Activated T-cell treated with anti-CD3 and anti-CD28 coated beads for 4 hours (primary cell): ENCODE results near the gene TOP3A.

Source experiments
- DNase-seq: peaks from one replicate; pipeline ENCODE4 v3.0.0-alpha.2; 2020

The TOP3A gene

DNA sequence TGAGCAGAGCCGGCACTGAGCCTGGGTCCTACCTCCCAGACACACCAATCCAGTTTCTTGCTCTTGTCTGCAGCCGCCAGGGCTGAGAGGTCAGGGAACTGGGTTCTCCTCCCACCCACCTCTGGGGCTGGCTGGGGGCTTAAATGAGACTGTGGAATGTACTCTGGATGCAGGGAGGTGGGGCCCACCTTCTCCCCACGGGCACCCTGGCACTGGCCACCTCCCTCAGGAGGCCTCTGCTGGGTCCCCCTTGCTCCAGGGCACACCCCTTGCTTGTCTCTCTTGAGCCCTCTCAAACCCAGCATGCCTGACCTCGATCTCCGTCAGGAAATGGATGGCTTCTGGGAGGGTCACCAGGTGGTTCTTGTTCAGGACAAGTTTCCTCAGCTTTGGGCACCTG lies 62.6 kb downstream of the TOP3A start:
- no peak for DNase-seq

DNA sequence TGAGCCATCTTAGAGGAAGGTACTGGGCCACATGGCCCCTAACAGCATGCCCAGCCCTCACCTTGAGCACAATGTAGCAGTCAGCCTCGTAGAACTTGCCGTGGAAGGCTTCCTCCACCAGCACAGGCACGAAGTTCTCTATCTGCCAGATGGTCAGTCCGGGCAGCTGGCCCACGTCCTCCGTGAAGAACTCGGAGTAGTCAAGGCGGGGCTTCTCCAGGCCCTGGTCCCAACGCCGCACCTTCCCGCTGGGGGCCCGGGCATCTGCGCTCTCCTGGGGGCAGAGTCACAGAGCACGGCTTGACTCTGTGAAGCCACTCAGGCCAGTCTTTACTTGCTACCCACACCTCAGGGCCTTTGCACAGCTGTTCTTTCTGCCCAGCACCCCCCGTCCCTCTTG lies 63.6 kb downstream of the TOP3A start:
- no peak for DNase-seq

DNA sequence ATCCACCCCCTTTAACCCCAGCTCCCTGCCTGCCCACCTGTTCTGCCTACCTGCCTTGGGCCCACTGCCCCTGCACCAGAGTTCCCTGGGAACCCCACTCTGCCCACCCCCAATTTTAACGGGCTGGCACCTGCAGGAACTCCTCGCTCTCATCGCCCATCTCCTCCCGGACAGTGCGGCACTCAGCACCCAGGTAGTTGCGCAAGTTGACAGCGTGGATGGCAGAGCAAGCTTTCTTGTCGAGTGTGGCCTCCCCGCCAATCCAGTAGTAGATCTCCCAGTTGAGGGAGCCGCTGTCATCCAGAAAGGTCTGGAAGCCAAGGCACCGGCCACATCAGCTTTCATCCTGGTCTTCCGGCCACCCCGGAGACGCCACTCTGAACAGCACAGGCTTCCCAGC lies 64.1 kb downstream of the TOP3A start:
- no peak for DNase-seq

DNA sequence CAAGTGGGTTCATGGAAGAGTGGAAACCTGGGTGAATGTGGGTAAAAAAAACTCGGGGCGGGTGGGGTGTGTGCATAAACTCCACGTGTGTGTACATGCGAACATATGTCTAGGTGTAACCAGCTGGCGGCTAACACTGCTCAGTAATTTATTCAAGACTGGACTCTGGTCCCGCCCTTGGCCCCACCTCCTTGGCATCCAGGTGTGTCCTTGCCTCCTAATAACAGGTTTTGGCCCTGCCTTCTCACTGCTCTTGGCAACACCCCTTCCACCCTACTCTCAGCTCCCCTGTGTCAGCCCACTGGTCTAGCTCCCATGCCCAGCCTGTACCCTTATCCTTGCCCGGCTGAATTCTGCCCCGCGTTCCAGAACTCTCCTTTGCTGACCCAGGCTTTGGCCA lies 64.5 kb downstream of the TOP3A start:
- no peak for DNase-seq

DNA sequence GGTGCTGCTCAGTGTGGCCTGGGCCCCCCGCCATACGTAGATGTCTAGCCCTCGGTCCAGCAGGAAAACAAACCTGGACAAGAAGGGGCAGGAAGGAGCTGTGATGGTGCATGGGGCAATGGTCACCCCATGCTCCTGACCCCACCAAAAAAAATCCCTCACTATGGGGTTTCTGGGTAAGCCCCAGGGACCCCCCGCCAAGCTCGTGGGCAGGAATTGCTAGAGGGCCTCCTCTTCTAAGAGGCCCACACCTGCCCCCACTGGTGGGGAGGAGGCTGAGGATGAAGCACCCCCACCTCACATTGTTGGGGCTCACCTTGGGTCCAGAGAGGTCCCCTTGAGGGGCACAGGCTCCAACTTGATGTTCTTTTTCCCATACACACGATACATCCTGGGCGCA lies 66.0 kb downstream of the TOP3A start:
- no peak for DNase-seq

DNA sequence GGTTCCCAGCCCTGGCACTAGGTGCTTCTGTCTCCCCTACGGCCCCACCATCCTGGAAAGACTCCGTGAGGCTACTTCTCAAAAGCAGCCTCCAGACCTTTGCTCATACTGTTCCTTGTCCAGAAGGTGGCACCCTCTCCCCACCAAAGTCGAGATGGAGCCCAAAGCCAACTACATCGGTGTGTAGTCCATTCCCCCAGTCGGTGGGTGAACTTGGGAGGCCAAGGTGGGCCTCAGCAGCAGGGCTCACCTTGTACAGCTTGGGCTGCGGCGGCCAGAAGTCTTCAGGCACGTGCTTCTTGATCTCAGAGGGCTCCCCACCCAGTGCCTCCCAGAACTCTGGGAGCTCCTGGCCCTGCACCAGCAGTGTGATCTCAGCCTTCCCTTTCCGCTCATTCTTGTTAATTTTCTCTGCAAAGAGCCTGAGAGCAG lies 66.5 kb downstream of the TOP3A start:
- DNase-seq, result peak; percentile 56

DNA sequence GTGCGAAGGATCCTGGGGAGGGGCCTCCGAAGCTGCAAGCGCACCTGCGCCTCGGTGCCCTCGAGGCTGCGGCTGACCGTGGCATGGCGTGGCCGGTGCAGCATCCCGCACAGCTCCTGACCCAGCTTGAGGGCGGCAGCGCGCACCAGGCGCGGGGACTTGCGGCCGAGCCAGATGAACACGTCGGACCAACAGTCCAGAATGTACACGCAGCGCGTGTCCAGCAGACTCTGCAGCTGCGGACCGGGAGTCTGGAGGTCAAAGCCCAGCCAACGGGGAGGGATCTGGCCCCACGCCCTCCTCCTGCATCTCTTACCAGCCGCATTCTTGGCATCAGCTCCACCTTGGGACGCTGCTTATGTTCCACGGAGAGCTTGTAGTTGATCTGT lies 67.2 kb downstream of the TOP3A start:
- DNase-seq, result no peak

DNA sequence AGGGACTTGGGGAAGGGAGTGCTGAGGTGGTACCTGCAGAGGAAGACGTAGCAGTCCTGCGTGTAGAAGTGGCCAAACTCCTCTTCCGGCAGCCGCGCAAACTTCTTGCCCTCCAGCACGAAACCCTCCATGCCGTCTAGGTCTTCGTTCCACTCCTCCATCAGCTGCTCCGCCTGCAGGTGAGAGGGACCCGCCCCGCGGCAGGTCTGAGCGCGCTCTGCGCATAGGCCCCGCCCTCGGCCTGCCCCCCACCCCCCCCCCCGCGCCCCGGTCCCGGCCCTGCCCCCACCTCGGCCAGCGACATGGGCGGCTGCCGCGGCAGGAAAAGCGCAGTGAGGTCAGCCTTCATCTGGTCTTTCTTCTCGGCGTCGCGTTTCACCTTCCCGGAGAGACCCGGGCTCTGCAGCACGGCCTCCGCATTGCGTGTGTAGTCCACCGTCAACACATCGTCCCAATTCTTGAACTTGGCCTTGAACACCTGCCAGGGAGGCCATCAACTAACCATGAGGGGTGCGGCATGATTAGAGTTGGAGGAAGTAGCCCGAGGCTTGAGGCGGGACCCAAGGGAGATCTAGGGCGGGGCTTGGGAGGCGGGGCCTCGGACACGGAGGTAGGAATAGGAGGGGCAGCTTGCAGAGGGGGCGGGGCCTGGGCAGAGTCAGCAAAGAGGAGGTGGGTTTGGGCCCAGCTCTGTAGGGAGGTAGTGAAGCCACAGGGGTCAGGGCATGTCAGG lies 67.7 kb downstream of the TOP3A start:
- DNase-seq, result no peak

DNA sequence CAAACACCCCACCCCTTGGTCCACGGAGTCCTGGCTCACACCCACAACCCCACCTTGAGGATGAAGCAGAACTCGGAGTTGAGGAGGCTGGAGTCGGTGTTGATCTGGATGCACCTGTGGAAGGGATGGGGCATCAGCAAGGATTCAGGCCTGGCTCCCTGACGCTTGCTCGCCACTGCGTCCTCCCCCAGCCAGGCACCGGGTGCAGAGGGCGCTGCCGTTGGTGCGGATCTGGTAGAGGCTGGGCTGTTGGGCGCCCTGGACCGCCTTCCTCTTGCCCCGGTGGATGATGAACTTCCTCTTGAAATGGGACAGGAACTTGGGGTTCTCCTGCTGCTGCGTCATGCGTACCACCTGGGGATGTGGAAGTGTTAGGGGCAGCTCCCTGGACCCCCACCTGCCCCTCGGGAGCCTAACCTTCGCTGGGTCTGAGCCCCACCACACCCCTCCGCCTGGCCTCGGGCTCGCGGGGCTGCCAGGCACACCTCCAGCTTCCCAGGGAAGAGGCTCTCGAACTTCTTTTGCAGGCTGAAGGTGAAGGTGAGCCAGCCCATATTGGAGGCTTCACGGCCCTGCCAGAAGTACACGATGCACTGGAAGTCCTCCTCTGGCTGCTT lies 68.6 kb downstream of the TOP3A start:
- DNase-seq, result no peak

DNA sequence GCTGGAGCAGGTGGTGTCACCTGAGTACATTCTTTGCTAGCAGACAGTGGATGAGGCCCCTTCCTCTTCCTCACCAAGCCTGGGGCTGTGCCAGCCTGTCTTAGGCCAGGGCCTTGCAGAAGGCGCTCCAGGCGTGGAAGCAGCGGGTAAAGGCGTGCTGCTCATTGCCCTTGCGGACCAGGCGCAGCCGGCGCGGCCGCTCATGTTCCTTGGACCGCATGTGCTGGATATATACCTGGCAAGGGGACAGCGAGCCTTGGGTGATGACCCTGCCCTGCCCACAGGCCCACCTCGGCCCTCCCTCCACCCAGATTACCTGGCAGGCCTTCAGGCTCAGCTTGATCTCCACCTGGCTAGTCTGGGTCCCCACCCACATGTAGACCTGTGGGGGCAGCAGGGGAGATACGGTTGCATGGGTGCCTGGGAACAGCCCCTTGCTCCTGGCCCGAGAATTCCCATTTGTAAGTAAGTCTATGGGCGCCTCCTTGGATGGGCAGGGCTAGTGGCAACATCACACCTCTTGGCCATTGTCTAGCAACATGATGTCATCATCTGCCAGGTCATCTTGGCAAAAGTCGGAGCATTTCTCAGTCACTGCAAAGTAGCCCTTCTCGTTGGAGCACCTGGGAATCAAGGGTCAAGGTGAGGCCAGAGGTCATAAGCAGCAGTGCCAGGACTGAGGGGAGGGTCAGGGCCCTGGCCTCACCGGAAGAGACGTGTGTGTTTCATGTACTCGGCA lies 69.6 kb downstream of the TOP3A start:
- DNase-seq, result no peak

DNA sequence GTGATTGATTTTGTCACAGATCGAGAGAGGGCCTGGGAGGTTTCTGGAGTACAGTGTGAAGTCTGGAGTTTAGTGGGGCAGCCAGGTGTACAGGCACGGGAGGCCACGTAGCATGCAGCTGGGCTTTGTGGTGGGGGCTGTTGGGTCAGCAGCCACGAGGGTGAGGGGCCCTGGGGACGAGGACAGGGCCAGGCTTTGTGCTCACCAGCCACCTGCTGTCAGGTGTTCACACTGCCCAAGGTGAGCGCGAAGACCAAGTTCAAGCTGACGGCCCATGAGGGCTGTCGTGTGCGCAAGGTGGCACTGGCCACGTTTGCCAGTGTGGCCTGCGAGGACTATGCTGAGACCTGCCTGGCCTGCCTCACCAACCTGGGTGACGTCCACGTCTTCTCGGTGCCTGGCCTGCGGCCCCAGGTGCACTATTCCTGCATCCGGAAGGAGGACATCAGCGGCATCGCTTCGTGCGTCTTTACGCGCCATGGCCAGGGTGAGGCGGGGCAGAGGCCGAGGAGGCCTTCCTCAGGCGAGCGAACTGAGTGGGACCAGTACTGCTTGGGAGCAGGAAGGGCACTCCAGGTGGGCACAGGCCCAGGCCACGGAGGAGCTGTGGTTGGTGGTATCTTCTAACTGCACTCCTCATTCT lies 73.4 kb downstream of the TOP3A start:
- no peak for DNase-seq

DNA sequence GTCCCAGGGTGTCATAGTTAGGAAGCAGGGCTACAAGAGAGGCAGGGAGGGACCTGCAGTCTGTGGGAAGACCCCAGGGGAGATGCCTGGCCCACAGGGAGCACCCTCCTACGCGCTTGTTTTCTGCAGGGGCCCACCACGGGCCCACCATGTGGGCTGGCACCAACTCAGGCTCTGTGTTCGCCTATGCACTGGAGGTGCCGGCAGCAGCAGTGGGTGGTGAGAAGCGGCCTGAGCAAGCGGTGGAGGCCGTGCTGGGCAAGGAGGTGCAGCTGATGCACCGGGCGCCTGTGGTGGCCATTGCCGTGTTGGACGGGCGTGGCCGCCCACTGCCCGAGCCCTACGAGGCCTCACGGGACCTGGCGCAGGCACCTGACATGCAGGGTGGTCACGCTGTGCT lies 74.3 kb downstream of the TOP3A start:
- DNase-seq, result no peak

DNA sequence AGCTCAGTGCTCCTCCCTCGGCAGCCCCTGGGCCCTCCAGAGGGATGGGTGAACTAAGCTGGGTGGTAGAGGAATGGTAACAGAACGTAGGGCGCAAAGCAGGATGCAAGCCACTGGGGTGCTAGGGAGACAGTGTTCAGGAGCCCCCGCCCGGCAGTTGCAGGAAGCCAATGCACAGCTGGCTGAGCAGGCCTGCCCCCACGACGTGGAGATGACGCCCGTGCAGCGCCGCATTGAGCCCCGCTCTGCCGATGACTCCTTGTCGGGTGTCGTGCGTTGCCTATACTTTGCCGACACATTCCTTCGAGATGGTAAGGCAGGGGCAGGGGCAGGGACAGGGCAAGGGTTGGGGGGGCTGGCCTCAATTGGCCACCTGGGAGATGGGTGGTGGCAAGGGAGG lies 76.5 kb downstream of the TOP3A start:
- no peak for DNase-seq

DNA sequence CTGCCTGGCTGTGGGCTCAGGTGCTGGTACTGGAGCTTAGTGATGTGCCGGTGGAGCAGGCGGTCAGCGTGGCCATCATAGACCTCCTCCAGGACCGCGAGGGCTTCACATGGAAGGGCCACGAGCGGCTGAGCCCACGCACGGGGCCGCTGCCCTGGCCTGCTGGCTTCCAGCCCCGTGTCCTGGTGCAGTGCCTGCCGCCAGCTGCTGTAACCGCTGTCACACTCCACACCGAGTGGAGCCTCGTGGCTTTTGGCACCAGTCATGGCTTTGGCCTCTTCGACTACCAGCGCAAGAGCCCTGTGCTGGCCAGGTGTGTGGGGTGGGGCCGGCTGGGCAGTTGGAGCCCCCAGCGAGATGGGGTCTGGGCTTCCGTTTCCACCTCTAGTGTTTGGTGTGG lies 77.3 kb downstream of the TOP3A start:
- DNase-seq, result no peak

DNA sequence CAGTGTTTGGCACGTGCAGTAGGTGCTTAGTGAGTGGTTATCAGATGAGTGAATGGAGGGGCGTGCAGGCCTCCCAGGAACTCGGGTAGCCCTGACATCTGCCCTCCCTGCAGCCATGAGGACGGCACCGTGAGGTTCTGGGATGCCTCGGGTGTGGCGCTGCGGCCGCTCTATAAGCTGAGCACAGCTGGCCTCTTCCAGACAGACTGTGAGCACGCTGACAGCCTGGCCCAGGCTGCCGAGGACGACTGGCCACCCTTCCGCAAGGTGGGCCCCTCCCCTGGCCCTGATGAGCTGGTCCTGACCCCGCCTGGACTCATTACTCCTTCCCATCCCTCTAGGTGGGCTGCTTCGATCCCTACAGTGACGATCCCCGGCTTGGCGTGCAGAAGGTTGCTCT lies 78.3 kb downstream of the TOP3A start:
- DNase-seq, result no peak

DNA sequence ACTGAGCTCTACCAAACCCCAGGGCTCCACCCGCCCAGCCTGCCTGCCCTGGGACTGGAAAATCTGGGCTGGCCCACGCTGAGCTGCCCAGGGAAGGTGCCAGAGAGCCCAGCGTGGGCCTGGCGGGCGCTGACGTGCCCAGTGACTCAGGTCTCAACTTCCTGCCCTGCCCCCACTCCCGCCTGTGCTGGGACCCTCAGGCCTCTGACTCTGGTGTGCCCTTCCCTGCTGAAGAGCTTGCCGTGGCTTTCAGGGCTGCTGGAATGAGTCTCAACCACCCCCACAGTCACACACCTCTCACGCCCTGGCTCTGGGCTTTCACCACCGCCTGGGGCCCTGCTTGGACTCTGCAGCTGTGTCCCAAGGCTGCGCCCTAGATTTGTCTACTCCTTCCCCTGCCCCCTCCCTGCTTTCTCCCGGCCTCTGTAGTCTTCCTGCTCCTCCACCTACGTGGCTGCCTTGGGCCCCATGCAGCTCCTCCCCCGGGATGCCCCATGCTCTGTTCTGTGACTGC lies 79.0 kb downstream of the TOP3A start:
- DNase-seq, result no peak

DNA sequence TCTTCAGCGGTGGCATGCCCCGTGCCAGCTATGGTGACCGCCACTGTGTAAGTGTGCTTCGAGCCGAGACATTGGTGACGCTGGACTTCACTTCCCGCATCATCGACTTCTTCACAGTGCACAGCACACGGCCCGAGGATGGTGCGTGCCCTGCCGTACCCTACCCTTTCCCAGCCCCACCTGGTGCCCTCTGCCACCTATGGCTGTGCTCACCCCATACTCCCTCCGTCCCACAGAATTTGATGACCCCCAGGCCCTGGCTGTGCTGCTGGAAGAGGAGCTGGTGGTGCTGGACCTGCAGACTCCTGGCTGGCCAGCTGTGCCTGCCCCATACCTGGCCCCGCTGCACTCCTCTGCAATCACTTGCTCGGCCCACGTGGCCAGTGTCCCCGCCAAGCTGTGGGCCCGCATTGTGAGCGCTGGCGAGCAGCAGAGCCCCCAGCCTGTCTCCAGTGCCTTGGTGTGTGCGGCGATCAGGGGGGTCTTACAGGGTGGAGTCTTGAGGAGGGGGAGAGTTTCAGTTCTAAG lies 79.9 kb downstream of the TOP3A start:
- DNase-seq, result no peak

DNA sequence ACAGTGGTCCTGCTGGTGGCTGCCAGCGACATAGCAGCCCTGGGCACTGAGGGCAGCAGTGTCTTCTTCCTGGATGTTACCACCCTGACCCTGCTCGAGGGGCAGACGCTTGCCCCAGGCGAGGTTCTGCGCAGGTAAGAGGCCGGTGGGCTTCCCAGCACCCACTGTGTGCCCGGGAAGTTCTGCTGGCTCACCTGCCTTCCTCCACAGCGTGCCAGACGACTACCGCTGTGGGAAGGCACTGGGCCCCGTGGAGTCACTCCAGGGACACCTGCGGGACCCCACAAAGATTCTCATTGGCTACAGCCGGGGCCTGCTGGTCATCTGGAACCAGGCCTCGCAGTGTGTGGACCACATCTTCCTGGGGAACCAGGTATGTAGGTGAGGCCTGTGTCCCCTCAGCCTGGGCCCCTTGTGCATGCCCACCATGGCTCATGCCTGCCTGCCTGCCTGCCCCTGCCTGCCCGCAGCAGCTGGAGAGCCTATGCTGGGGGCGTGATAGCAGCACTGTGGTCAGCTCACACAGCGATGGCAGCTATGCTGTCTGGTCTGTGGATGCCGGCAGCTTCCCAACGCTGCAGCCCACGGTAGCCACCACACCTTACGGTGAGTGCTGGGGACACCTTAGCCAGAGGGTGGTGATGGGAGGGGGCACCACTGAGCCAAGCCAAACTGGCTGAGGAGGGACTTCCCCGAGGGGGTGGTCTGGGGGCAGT lies 80.8 kb downstream of the TOP3A start:
- DNase-seq, result no peak

DNA sequence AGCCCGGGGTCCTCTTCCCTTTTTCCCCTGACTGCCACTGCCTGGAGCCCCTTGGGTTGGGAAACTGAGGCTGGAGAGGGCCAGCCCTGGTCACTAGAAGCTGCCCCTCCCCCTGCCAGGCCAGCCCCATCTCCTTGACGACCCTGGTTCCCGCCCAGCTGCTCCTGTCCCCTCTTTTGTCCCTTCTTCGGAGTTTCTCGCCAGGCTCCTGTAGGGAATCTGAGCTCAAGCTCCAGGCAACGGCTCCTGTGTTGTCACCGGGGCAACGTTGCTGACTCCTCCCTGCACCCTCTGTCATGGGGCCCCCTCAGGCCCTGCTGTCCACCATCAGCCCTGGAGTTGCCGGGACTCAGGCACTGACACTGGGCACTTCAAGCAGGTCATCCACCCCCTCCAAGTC lies 83.6 kb downstream of the TOP3A start:
- DNase-seq, result no peak

DNA sequence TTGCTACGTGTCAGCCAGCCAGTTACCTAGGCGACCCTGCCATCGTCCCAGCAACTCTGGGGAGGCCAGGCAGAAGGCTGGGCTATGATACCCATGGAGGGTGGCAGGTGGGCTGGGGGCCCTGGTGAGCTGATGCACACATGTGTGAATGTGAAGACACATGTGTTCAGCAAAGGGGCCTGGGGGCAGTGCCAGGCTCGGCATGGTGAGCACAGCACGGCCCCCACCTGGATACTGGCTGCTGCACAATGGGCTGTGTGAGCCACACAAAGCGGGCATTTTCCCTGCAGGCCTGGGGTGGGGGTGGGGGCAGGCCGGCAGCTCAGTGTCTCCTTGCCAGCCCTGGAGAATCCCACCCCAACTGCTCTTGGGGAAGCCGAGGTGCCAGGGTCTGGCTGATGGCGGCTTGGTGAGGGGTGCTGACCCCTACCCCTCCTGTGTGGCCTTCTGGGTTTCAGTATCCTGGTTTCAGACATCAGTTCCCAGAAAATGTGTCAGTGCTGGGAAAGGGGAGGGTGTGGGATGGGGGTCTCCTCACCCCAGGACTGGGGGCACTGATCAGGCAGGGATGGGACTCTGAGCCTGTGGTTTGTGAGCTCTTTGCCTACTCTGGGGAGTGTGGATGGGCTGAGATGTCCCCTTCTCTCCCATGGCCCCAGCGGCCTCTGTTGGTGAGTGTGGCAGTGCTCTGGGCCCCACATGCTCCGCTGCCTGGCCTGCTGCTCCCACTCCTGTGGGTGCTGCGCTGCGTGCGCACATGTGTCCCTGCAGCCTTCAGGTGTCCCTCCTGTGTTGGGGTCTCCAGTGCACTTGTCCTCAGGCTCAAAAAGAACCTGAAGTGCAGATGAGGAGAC lies 84.3 kb downstream of the TOP3A start:
- no peak for DNase-seq

DNA sequence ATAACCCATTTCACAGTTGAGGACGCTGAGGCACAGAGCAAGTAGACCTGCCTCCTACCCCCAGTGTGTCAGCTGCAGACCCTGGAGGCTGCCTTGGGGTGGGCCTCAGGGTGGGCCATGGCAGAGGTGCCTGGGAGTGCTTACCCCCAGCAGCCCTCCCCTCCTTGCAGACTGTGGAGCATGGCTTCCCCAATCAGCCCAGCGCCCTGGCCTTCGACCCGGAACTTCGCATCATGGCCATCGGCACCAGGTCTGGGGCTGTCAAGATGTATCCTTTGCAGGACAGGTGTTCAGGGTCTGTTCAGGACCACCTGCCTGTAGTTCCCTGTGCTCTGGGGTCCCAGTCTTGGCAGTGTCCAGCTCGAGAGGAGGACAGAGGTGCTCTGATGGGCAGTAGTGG lies 85.0 kb downstream of the TOP3A start:
- DNase-seq, result no peak

DNA sequence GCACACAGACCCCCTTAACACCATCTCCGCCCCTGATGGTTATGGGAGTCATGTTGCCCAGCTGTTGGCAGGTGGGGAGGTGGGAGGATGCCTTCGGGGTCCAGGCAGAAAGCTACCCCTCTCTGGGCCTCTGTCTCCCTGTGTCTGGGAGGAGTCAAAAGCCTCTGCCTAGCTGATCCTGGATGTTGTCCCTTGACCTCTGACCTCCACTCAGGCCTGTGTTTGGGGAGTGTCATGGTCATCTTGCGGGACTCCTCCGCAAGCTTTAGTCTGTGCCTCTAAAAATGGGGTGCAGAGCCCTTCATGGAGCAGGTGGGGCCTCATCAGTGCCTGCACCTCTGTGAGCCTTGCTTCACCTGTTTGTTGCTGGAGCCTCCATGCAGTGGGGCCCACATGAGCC lies 85.5 kb downstream of the TOP3A start:
- no peak for DNase-seq
